ENCODE measurements around the gene B3GNT5. TPM values are rescaled to one million over a fixed set of nuclear protein-coding genes. Genes with fewer than 3 reads are reported as not detected.

B3GNT5 gene
- polyA plus RNA-seq, 3 donors from 2014 or later, result 0.48 to 1.1 TPM; not detected in 1

DNA sequence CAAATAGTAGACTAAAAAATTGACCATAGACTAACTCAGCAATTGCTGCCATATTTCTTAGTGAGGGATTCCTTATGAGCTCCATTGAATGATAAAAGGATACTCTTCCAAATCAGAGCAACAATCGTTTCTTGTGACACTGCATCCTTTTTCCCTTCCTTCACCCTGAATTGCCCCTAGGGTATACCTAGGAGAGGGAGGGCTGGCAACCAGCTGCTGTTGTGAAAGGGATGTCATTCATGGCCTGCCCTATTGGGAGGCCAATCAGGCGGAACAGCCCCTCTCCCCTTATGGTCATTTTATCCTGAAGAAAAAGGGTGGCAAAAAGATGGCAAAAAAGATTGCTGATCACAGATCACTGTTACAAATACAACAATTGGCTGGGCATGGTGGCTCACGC lies 26.3 kb downstream of the B3GNT5 start:
- no peak overlapping the region for H3K4me3 Mint-ChIP-seq
- H3K4me1 Mint-ChIP-seq, result peaks cover 0 to 1% of the 10 kb centered on the region in 2 donors
- H3K27me3 Mint-ChIP-seq (ENCODE audit: low read depth in 3 of 3), result peaks cover 2 to 4% (median 3%) of the 10 kb centered on the region in 3 donors
- DNase-seq, result no peak
- H3K9me3 Mint-ChIP-seq, result no peaks in the 10 kb centered on the region
- H3K27ac Mint-ChIP-seq, result no peak overlapping the region
- no peaks in the 10 kb centered on the region for H3K36me3 Mint-ChIP-seq

GRCh38 chr3:183281126-183281797 lies 28.2 kb downstream of the B3GNT5 start:
- Mint-ChIP-seq H3K27ac (no peak overlapping the region), H3K4me3 (no peak overlapping the region), H3K27me3 (ENCODE audit: low read depth in 3 of 3) (peaks cover 2 to 8% (median 3%) of the 10 kb centered on the region in 3 donors), H3K9me3 (no peaks in the 10 kb centered on the region), H3K36me3 (no peaks in the 10 kb centered on the region), H3K4me1 (peaks cover 16 to 18% of the 10 kb centered on the region in 2 donors)
- DNase-seq, result no peak

- peak overlapping the region in 1 of 5 donors; percentile 29 for H3K4me3 Mint-ChIP-seq
- H3K9me3 Mint-ChIP-seq, result no peaks in the 10 kb centered on the region
- H3K27ac Mint-ChIP-seq, result peak overlapping the region; percentile 8 to 98 (median 75)
- peaks cover 23 to 26% of the 10 kb centered on the region in 2 donors for H3K4me1 Mint-ChIP-seq
- peaks cover 2 to 6% (median 3%) of the 10 kb centered on the region in 3 donors for H3K27me3 Mint-ChIP-seq (ENCODE audit: low read depth in 3 of 3)
- no peaks in the 10 kb centered on the region for H3K36me3 Mint-ChIP-seq
- DNase-seq, result no peak
Measured at GRCh38 chr3:183283886-183284285, 30.8 kb downstream of the B3GNT5 start.

DNA sequence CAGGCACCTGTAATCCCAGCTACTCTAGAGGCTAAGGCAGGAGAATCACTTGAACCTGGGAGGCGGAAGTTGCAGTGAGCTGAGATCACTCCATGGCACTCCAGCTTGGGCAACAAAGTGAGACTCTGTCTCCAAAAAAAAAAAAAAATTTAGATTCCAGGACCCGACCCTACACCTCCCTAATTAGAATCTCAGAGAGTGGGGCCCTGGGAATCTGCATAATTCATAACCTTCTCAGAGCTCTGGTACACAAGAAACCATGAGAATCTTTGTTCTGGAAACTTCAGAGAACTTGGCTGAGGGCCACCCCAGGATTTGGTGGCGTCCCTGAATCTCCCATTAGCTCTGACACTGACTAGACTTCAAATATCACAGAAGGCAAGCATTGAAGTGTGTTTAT lies 31.5 kb downstream of the B3GNT5 start:
- Mint-ChIP-seq H3K4me1 (peaks cover 23 to 26% of the 10 kb centered on the region in 2 donors), H3K4me3 (peak overlapping the region in 1 of 5 donors; percentile 79), H3K27ac (peak overlapping the region; percentile 95 to 98 (median 97)), H3K36me3 (no peaks in the 10 kb centered on the region), H3K27me3 (ENCODE audit: low read depth in 3 of 3) (peaks cover 2 to 5% (median 3%) of the 10 kb centered on the region in 3 donors), H3K9me3 (no peaks in the 10 kb centered on the region)
- no peak for DNase-seq

DNA sequence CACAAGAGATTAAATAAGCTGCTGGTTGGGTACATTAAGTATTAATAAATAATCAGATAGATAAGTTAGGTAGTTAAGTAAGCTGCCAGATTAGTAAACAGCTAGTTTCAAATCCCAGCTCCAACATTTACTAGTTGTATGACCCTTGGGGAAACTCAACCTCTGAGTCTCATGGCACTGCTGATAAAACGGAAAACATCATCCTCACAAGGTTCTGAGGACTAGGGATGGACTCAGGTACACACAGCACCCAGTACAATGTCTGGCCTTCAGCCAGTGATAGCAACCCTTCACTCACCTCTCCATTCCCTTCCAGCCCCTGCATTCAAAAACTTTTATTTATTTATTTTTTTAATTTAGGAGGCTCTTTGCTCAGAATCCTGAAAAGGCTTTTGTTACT lies 32.3 kb downstream of the B3GNT5 start:
- Mint-ChIP-seq H3K27me3 (ENCODE audit: low read depth in 3 of 3) (peaks cover 2 to 5% (median 3%) of the 10 kb centered on the region in 3 donors), H3K4me1 (peaks cover 23 to 26% of the 10 kb centered on the region in 2 donors), H3K36me3 (no peaks in the 10 kb centered on the region), H3K4me3 (peak overlapping the region; percentile 57 to 79 (median 74)), H3K27ac (peak overlapping the region; percentile 95 to 98 (median 97)), H3K9me3 (no peaks in the 10 kb centered on the region)
- DNase-seq, result no peak

- peaks cover 23 to 26% of the 10 kb centered on the region in 2 donors for H3K4me1 Mint-ChIP-seq
- H3K27me3 Mint-ChIP-seq (ENCODE audit: low read depth in 3 of 3), result peaks cover 1 to 5% (median 2%) of the 10 kb centered on the region in 3 donors
- no peaks in the 10 kb centered on the region for H3K9me3 Mint-ChIP-seq
- H3K4me3 Mint-ChIP-seq, result peak overlapping the region; percentile 57 to 79 (median 74)
- H3K27ac Mint-ChIP-seq, result peak overlapping the region; percentile 95 to 98 (median 97)
- DNase-seq, result peak; percentile 87 to 91 (median 89)
- no peaks in the 10 kb centered on the region for H3K36me3 Mint-ChIP-seq
Measured at GRCh38 chr3:183285828-183286457, 32.9 kb downstream of the B3GNT5 start.

- H3K27me3 Mint-ChIP-seq (ENCODE audit: low read depth in 3 of 3), result peaks cover 0 to 5% (median 0%) of the 10 kb centered on the region in 3 donors
- H3K27ac Mint-ChIP-seq, result peak overlapping the region; percentile 95 to 98 (median 97)
- DNase-seq, result no peak
- H3K9me3 Mint-ChIP-seq, result no peaks in the 10 kb centered on the region
- peak overlapping the region in 1 of 5 donors; percentile 53 for H3K4me3 Mint-ChIP-seq
- peaks cover 23 to 26% of the 10 kb centered on the region in 2 donors for H3K4me1 Mint-ChIP-seq
- no peaks in the 10 kb centered on the region for H3K36me3 Mint-ChIP-seq
Measured at GRCh38 chr3:183287301-183287971, 34.4 kb downstream of the B3GNT5 start.

GRCh38 chr3:183288117-183288516 lies 35.1 kb downstream of the B3GNT5 start:
- Mint-ChIP-seq H3K27ac (peak overlapping the region in 1 of 6 donors; percentile 97), H3K4me1 (peaks cover 23 to 26% of the 10 kb centered on the region in 2 donors), H3K27me3 (ENCODE audit: low read depth in 3 of 3) (peaks cover 0 to 4% (median 0%) of the 10 kb centered on the region in 3 donors), H3K36me3 (no peaks in the 10 kb centered on the region), H3K4me3 (no peak overlapping the region), H3K9me3 (no peaks in the 10 kb centered on the region)
- DNase-seq, result no peak

GRCh38 chr3:183290216-183290615 lies 37.2 kb downstream of the B3GNT5 start:
- H3K4me3 Mint-ChIP-seq, result no peak overlapping the region
- no peaks in the 10 kb centered on the region for H3K9me3 Mint-ChIP-seq
- peaks cover 0 to 3% (median 0%) of the 10 kb centered on the region in 3 donors for H3K36me3 Mint-ChIP-seq
- DNase-seq, result no peak
- no peak overlapping the region for H3K27ac Mint-ChIP-seq
- peaks cover 0 to 4% (median 0%) of the 10 kb centered on the region in 3 donors for H3K27me3 Mint-ChIP-seq (ENCODE audit: low read depth in 3 of 3)
- peaks cover 15 to 21% of the 10 kb centered on the region in 2 donors for H3K4me1 Mint-ChIP-seq

- no peak overlapping the region for H3K4me3 Mint-ChIP-seq
- peaks cover 1 to 7% of the 10 kb centered on the region in 2 donors for H3K4me1 Mint-ChIP-seq
- H3K36me3 Mint-ChIP-seq, result peaks cover 0 to 3% (median 0%) of the 10 kb centered on the region in 3 donors
- H3K27ac Mint-ChIP-seq, result no peak overlapping the region
- H3K27me3 Mint-ChIP-seq (ENCODE audit: low read depth in 3 of 3), result no peaks in the 10 kb centered on the region
- DNase-seq, result no peak
- no peaks in the 10 kb centered on the region for H3K9me3 Mint-ChIP-seq
Measured at GRCh38 chr3:183291497-183292031, 38.5 kb downstream of the B3GNT5 start.

DNA sequence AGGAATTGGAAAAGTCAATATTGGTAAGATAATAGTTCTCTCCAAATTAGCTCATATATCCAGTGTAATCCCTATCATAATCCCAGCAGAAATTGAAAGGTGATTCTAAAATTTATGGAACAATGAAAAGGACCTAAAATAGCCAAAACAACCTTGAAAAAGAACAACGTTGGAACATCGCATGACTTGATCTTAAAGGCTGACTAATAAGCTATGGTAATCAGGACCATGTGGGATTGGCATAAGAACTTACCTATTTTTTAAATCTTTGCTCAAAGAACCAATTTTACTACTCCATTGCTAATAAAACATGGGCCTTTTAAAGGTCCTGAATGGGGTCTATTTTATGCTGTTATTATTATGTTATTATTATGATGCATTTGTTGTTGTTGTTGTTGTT lies 40.9 kb downstream of the B3GNT5 start:
- no peak overlapping the region for H3K27ac Mint-ChIP-seq
- DNase-seq, result no peak
- no peak overlapping the region for H3K4me3 Mint-ChIP-seq
- H3K36me3 Mint-ChIP-seq, result peaks cover 0 to 3% (median 0%) of the 10 kb centered on the region in 3 donors
- no peaks in the 10 kb centered on the region for H3K4me1 Mint-ChIP-seq
- H3K27me3 Mint-ChIP-seq (ENCODE audit: low read depth in 3 of 3), result no peaks in the 10 kb centered on the region
- no peaks in the 10 kb centered on the region for H3K9me3 Mint-ChIP-seq

DNA sequence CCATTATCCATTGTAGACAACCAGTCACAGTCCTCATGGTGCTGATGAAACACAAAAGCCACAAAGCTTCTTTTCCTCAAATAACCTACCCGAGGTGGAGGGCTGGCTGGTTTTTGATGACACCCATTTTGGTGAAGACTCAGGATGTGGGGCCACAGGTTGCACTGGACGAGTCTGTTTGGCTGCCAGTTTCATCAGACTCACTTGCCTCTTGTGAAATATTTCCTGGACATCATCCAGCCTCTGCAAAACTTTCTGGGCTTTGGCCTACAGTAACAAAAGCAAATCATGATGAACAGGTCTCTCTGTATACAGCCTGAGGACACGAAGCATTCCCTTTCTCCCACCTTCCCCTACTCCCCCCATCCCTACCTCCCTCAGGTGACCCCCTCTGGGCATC lies 42.2 kb downstream of the B3GNT5 start:
- Mint-ChIP-seq H3K27me3 (ENCODE audit: low read depth in 3 of 3) (no peaks in the 10 kb centered on the region), H3K9me3 (no peaks in the 10 kb centered on the region), H3K4me3 (no peak overlapping the region), H3K36me3 (peaks cover 0 to 3% (median 0%) of the 10 kb centered on the region in 3 donors), H3K4me1 (no peaks in the 10 kb centered on the region), H3K27ac (no peak overlapping the region)
- DNase-seq, result no peak

GRCh38 chr3:183296944-183297343 lies 43.9 kb downstream of the B3GNT5 start:
- no peaks in the 10 kb centered on the region for H3K27me3 Mint-ChIP-seq (ENCODE audit: low read depth in 3 of 3)
- H3K4me3 Mint-ChIP-seq, result no peak overlapping the region
- no peak for DNase-seq
- H3K4me1 Mint-ChIP-seq, result peaks cover 2 to 4% of the 10 kb centered on the region in 2 donors
- H3K36me3 Mint-ChIP-seq, result peaks cover 0 to 4% (median 3%) of the 10 kb centered on the region in 3 donors
- no peak overlapping the region for H3K27ac Mint-ChIP-seq
- no peaks in the 10 kb centered on the region for H3K9me3 Mint-ChIP-seq
